H9 (cell line): Measurements from ENCODE around the gene HNRNPLL. TPM values are rescaled to one million over a fixed set of nuclear protein-coding genes. Genes with fewer than 3 reads are reported as not detected.

Source experiments
- DNase-seq: peaks from one replicate; pipeline ENCODE4 v3.0.0-alpha.2; 2017
- H2AFZ ChIP-seq: one replicate; pipeline ENCODE4 v1.6.1; 2013; ENCODE audit warnings: mild to moderate bottlenecking, low read length, control low read depth, moderate library complexity
- H2AK5ac ChIP-seq: 2 replicates; pipeline ENCODE4 v1.6.1; 2013; ENCODE audit warnings: low read length, control low read depth, mixed read lengths; ENCODE audit not compliant: insufficient read length
- H2BK120ac ChIP-seq: one replicate; pipeline ENCODE4 v1.6.1; 2013; ENCODE audit warnings: low read depth, mild to moderate bottlenecking, low read length, control low read depth, inconsistent platforms; ENCODE audit not compliant: poor library complexity, severe bottlenecking
- H2BK12ac ChIP-seq: 2 replicates; pipeline ENCODE4 v1.6.1; 2013; ENCODE audit warnings: low read length, control low read depth, mixed read lengths, low read depth; ENCODE audit not compliant: insufficient read length
- H2BK15ac ChIP-seq: 2 replicates; pipeline ENCODE4 v1.6.1; 2013; ENCODE audit warnings: low read depth, low read length, control low read depth
- H2BK20ac ChIP-seq: one replicate; pipeline ENCODE4 v1.6.1; 2013; ENCODE audit warnings: low read depth, mild to moderate bottlenecking, low read length, control low read depth, inconsistent platforms; ENCODE audit not compliant: poor library complexity, severe bottlenecking
- H2BK5ac ChIP-seq: 2 replicates; pipeline ENCODE4 v1.6.1; 2013; ENCODE audit warnings: low read length, control low read depth, mixed read lengths; ENCODE audit not compliant: insufficient read length
- H3K14ac ChIP-seq: 2 replicates; pipeline ENCODE4 v1.6.1; 2013; ENCODE audit warnings: low read length, control low read depth; ENCODE audit not compliant: insufficient read depth
- H3K18ac ChIP-seq: 2 replicates; pipeline ENCODE4 v1.6.1; 2013; ENCODE audit warnings: low read depth, mild to moderate bottlenecking, mixed read lengths, low read length, control low read depth; ENCODE audit not compliant: insufficient read length
- H3K23ac ChIP-seq: 2 replicates; pipeline ENCODE4 v1.6.1; 2013; ENCODE audit warnings: low read length, control low read depth, mixed read lengths, low read depth; ENCODE audit not compliant: insufficient read length
- H3K23me2 ChIP-seq: 2 replicates; pipeline ENCODE4 v1.6.1; 2013; ENCODE audit warnings: low read depth, mild to moderate bottlenecking, mixed read lengths, low read length, control low read depth; ENCODE audit not compliant: insufficient read length, poor library complexity, severe bottlenecking
- H3K27ac ChIP-seq: 2 replicates; pipeline ENCODE4 v1.5.1; 2013; ENCODE audit warnings: low read length, control low read depth, mixed read lengths, low read depth; ENCODE audit not compliant: insufficient read length
- H3K27me3 ChIP-seq: 2 replicates; pipeline ENCODE4 v1.6.1; 2013; ENCODE audit warnings: low read length, control low read depth, inconsistent platforms; ENCODE audit not compliant: insufficient read depth
- H3K4ac ChIP-seq: 2 replicates; pipeline ENCODE4 v1.6.1; 2013; ENCODE audit warnings: low read depth, mild to moderate bottlenecking, control low read depth, inconsistent platforms, low read length, moderate library complexity
- H3K4me1 ChIP-seq: 2 replicates; pipeline ENCODE4 v1.6.1; 2013; ENCODE audit warnings: low read length, control low read depth, inconsistent platforms; ENCODE audit not compliant: insufficient read depth
- H3K4me2 ChIP-seq: 2 replicates; pipeline ENCODE4 v1.6.1; 2013; ENCODE audit warnings: low read length, control low read depth, mixed read lengths; ENCODE audit not compliant: insufficient read length, insufficient read depth
- H3K56ac ChIP-seq: 2 replicates; pipeline ENCODE4 v1.6.1; 2013; ENCODE audit warnings: low read depth, mild to moderate bottlenecking, mixed read lengths, low read length, control low read depth; ENCODE audit not compliant: insufficient read length
- H3K79me1 ChIP-seq: 2 replicates; pipeline ENCODE4 v1.6.1; 2013; ENCODE audit warnings: low read depth, mild to moderate bottlenecking, moderate library complexity, low read length, control low read depth, inconsistent platforms; ENCODE audit not compliant: insufficient read depth, poor library complexity, severe bottlenecking
- H3K79me2 ChIP-seq: 2 replicates; pipeline ENCODE4 v1.6.1; 2013; ENCODE audit warnings: low read length, control low read depth, inconsistent platforms; ENCODE audit not compliant: insufficient read depth
- H3K9ac ChIP-seq: 2 replicates; pipeline ENCODE4 v1.6.1; 2013; ENCODE audit warnings: low read length, control low read depth, mixed read lengths; ENCODE audit not compliant: insufficient read length; ENCODE audit errors: extremely low read depth
- H3K9me3 ChIP-seq: one replicate; pipeline ENCODE4 v1.6.1; 2013; ENCODE audit warnings: low read depth, low read length, inconsistent platforms; ENCODE audit not compliant: control insufficient read depth
- H3T11ph ChIP-seq: one replicate; pipeline ENCODE4 v1.6.1; 2013; ENCODE audit warnings: mild to moderate bottlenecking, low read length, control low read depth, inconsistent platforms
- H4K20me1 ChIP-seq: one replicate; pipeline ENCODE4 v1.6.1; 2013; ENCODE audit not compliant: control insufficient read depth, insufficient read length, insufficient read depth
- H4K5ac ChIP-seq: 2 replicates; pipeline ENCODE4 v1.6.1; 2013; ENCODE audit warnings: low read depth, mild to moderate bottlenecking, mixed read lengths, low read length, control low read depth; ENCODE audit not compliant: insufficient read length
- H4K8ac ChIP-seq: replicated peaks from 2 replicates; pipeline ENCODE4 v1.6.1; 2013; ENCODE audit warnings: low read length, control low read depth, mixed read lengths, low read depth; ENCODE audit not compliant: insufficient read length
- H4K91ac ChIP-seq: 2 replicates; pipeline ENCODE4 v1.6.1; 2013; ENCODE audit warnings: low read depth, mild to moderate bottlenecking, moderate library complexity, mixed read lengths, low read length, control low read depth; ENCODE audit not compliant: insufficient read length
- H3K27ac Mint-ChIP-seq, 3 experiments: 2 replicates in 2 of 3; 3 replicates in 1 of 3; pipeline ENCODE4 v1.8.0; 2020 to 2021; ENCODE audit warnings: mixed read lengths in 3 of 3, mild to moderate bottlenecking in 1 of 3, moderate library complexity in 1 of 3
- H3K27me3 Mint-ChIP-seq: 2 replicates; pipeline ENCODE4 v1.8.0; 2021; ENCODE audit warnings: low read depth, mild to moderate bottlenecking, moderate library complexity, mixed read lengths
- H3K36me3 Mint-ChIP-seq, 3 experiments: 2 replicates in 2 of 3; 3 replicates in 1 of 3; pipeline ENCODE4 v1.8.0; 2020 to 2021; ENCODE audit warnings: low read depth in 3 of 3, mixed read lengths in 3 of 3; ENCODE audit not compliant: insufficient read depth in 1 of 3
- H3K4me1 Mint-ChIP-seq, 2 experiments: 2 replicates each; pipeline ENCODE4 v1.8.0; 2020; ENCODE audit warnings: mixed read lengths in 2 of 2
- H3K4me3 Mint-ChIP-seq, 2 experiments: 2 replicates in 1 of 2; 3 replicates in 1 of 2; pipeline ENCODE4 v1.8.0; 2020 to 2021; ENCODE audit warnings: mild to moderate bottlenecking in 2 of 2, mixed read lengths in 2 of 2, moderate library complexity in 1 of 2
- H3K9me3 Mint-ChIP-seq, 2 experiments: 2 replicates in 1 of 2; 3 replicates in 1 of 2; pipeline ENCODE4 v1.8.0; 2020; ENCODE audit warnings: mild to moderate bottlenecking in 2 of 2, mixed read lengths in 2 of 2, moderate library complexity in 1 of 2
- CTCF ChIP-seq: fragments of 200-600 bp; sonication (generic); conservative IDR thresholded peaks from 3 replicates; pipeline ENCODE4 v1.8.0; 2021; ENCODE audit warnings: antibody characterized with exemption, mild to moderate bottlenecking
- WGBS: extraction: QIAGEN DNeasy Blood & Tissue Kit; methylation state at CpG from one replicate; pipeline ENCODE4 v1.1.7; 2013; ENCODE audit warnings: missing lambda C conversion rate, low lambda C conversion rate, mixed read lengths; ENCODE audit not compliant: insufficient read length; ENCODE audit errors: extremely low coverage; 5-methylcytosine and 5-hydroxymethylcytosine counted together
- total RNA-seq: library from RNA; stranded (reverse); gene quantifications from 2 replicates; pipeline ENCODE4 v1.2.1, GENCODE V29; 2021

Gene HNRNPLL
- total RNA-seq, 1 experiment from 2014 or later, result 52.3 TPM

- Mint-ChIP-seq H3K4me3 (no peak overlapping the region), H3K9me3 (no peaks in the 10 kb centered on the region), H3K36me3 (0 out of 7 replicates have a peak, but pooled peaks cover 0 to 5% (median 0%) of the 10 kb centered on the region in 3 experiments), H3K27ac (no peak overlapping the region), H3K27me3 (no peaks in the 10 kb centered on the region), H3K4me1 (peaks cover 46 to 52% of the 10 kb centered on the region in 2 experiments)
- H2BK12ac ChIP-seq, result no peak overlapping the region
- no peak overlapping the region for H3K27ac ChIP-seq
- H3K14ac ChIP-seq, result no peak overlapping the region
- H3K56ac ChIP-seq, result no peak overlapping the region
- peaks cover 4% of the 10 kb centered on the region for H3K4me1 ChIP-seq
- no peak for DNase-seq
- no peak overlapping the region for H2BK120ac ChIP-seq
- no peak overlapping the region for H2BK15ac ChIP-seq
- H3K27me3 ChIP-seq, result no peaks in the 10 kb centered on the region
- H4K8ac ChIP-seq, result no peak overlapping the region
- 100% methylated on average over 2 of the region's 5 CpGs for WGBS
- H3K4ac ChIP-seq, result no peak overlapping the region
- H4K5ac ChIP-seq, result no peak overlapping the region
- no peaks in the 10 kb centered on the region for H4K20me1 ChIP-seq
- H3T11ph ChIP-seq, result no peak overlapping the region
- peaks cover 2% of the 10 kb centered on the region for H3K79me1 ChIP-seq
- no peak overlapping the region for H3K23ac ChIP-seq
- H3K9me3 ChIP-seq, result no peaks in the 10 kb centered on the region
- no peak overlapping the region for H2BK5ac ChIP-seq
- H3K9ac ChIP-seq, result no peak overlapping the region
- H3K23me2 ChIP-seq, result peaks cover 6% of the 10 kb centered on the region
- H2AFZ ChIP-seq, result no peak overlapping the region
- peaks cover 53% of the 10 kb centered on the region; the same call in 1 of the 2 replicates for H3K79me2 ChIP-seq
- no peak overlapping the region for H2BK20ac ChIP-seq
- no peak overlapping the region for H4K91ac ChIP-seq
- H2AK5ac ChIP-seq, result no peak overlapping the region
- H3K4me2 ChIP-seq, result no peak overlapping the region
- no peak overlapping the region for H3K18ac ChIP-seq
- TF ChIP-seq CTCF, result no peak
Observed at GRCh38 chr2:38597115-38597514, 5.6 kb downstream of the HNRNPLL start.
